Peyer's patch (tissue), 4 donors: ENCODE data around the gene MAGI2. TPM values are rescaled to one million over a fixed set of nuclear protein-coding genes. Genes with fewer than 3 reads are reported as not detected.

Experiments used
- DNase-seq, 3 donors: peaks; one replicate each; pipeline ENCODE4 v3.0.0-alpha.2; 2017 to 2019
- H3K27ac ChIP-seq, 4 donors: fragments of 200-600 bp; sonication (generic); one replicate each; pipeline ENCODE4 v1.5.1; 2016 to 2019
- H3K27me3 ChIP-seq, 2 donors: fragments of 200-600 bp; sonication (generic); one replicate each; pipeline ENCODE4 v1.5.1; 2019
- H3K36me3 ChIP-seq, 3 donors: fragments of 200-600 bp; sonication (generic); one replicate each; pipeline ENCODE4 v1.5.1; 2016 to 2019
- H3K4me1 ChIP-seq, 4 donors: fragments of 200-600 bp; sonication (generic); one replicate each; pipeline ENCODE4 v1.5.1; 2016 to 2019
- H3K4me3 ChIP-seq, 4 donors: fragments of 200-600 bp; sonication (generic); 1 replicate in 3 of 4; 2 replicates in 1 of 4; pipeline ENCODE4 v1.5.1; 2016 to 2019; ENCODE audit warnings: mild to moderate bottlenecking in 1 of 4
- H3K9me3 ChIP-seq, 4 donors: fragments of 200-600 bp; sonication (generic); one replicate each; pipeline ENCODE4 v1.5.1; 2016 to 2019; ENCODE audit warnings: mild to moderate bottlenecking in 1 of 4
- POLR2A ChIP-seq, 2 donors: fragments of 450-650 bp; IDR thresholded peaks; one replicate each; pipeline ENCODE4 v1.5.1; 2017; ENCODE audit warnings: antibody characterized with exemption in 2 of 2, mild to moderate bottlenecking in 2 of 2, moderate library complexity in 2 of 2
- total RNA-seq, 4 donors: library from RNA; depleted of rRNA; stranded (reverse); fragments of >200 nt; gene quantifications; one replicate each; pipeline ENCODE4 v1.1.0, GENCODE V29; 2016
- TF ChIP-seq, protein P1 (sequence below), 6 experiments: fragments of 450-650 bp in 4 of 6; fragments of 200-600 bp in 2 of 6; sonication (generic) in 1 of 6; IDR thresholded peaks; one replicate each; pipeline ENCODE4 v1.5.1; 2017 to 2019; ENCODE audit warnings: antibody characterized with exemption in 6 of 6, mild to moderate bottlenecking in 3 of 6, moderate library complexity in 1 of 6

MAGI2 gene
- total RNA-seq, 4 donors from 2014 or later, result 1.6 to 12.4 (median 2.8) TPM

DNA sequence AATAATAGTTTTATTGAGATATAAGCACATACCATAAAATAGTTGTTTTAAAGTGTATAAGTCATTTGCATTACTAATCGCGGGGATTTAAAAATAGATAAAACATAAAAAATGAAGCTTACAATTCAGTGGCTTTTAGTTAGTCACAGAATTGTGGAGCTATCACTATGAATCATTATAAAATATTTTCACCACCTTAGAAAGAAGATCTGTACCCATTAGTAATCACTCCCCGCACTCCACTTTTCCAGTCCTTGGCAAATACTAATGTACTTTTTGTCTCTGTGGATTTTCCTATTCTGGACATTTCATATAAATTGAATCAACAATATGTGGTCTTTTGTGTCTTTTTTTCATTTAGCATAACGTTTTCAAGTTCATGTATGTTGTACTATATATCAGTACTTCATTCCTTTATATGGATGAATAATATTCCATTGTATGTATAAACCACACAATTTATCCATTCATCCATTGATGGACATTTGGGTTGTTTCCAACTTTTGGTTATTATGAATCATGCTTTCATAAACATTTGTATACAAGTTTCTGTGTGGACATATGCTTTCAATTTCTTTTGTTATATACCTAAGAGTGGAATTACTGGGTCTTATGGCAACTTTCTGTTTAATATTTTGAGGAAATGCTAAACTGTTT is 162.5 kb downstream of the MAGI2 start:
- no peaks in the 10 kb centered on the region for H3K9me3 ChIP-seq
- H3K4me1 ChIP-seq, result no peaks in the 10 kb centered on the region
- no peak overlapping the region for H3K4me3 ChIP-seq
- no peak overlapping the region for H3K27ac ChIP-seq
- no peaks in the 10 kb centered on the region for H3K36me3 ChIP-seq
- no peak for TF ChIP-seq POLR2A (IDR thresholded peaks at IDR 0.05)
- TF ChIP-seq, protein P1, sequence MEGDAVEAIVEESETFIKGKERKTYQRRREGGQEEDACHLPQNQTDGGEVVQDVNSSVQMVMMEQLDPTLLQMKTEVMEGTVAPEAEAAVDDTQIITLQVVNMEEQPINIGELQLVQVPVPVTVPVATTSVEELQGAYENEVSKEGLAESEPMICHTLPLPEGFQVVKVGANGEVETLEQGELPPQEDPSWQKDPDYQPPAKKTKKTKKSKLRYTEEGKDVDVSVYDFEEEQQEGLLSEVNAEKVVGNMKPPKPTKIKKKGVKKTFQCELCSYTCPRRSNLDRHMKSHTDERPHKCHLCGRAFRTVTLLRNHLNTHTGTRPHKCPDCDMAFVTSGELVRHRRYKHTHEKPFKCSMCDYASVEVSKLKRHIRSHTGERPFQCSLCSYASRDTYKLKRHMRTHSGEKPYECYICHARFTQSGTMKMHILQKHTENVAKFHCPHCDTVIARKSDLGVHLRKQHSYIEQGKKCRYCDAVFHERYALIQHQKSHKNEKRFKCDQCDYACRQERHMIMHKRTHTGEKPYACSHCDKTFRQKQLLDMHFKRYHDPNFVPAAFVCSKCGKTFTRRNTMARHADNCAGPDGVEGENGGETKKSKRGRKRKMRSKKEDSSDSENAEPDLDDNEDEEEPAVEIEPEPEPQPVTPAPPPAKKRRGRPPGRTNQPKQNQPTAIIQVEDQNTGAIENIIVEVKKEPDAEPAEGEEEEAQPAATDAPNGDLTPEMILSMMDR (IDR thresholded peaks at IDR 0.05), result no peak
- no peaks in the 10 kb centered on the region for H3K27me3 ChIP-seq
- no peak for DNase-seq

DNA sequence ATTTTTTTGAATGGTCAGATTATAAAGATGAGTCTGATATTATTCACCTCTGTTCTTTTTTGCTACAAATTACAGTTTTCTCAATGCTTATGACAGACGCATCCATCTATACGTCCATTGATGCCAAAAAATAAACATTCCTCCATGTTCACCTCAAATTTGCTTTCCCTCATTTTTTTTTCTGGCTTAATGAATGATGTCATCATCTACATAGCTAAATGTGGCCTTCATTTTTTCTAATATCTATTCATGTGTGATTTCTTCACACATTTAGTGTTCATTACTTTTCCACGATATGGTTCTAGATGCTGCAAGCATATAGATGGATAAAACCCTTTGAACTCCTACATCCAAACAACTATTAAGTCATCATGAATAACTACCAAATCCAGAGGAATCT is 163.1 kb downstream of the MAGI2 start:
- no peak for DNase-seq

DNA sequence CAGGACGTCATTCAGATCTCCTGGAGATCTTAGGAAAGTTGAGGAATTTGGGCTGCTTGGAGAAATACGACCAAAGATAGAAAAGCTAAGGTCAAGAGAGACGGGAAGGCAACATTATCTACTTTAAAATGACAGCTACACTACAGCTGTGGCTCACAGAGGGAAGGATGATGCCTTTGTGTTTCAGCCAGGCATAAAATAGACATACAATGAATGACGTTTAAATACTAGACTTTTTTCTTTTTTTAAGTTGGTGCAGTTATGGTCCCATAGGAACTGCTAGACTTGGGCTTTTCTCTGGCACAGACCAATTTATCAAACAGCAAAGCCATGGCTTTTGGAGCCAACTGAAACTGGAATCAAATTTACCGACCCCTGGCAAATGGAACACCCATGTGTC is 164.8 kb downstream of the MAGI2 start:
- Histone ChIP-seq H3K27me3 (no peaks in the 10 kb centered on the region), H3K4me1 (no peaks in the 10 kb centered on the region), H3K27ac (no peak overlapping the region), H3K4me3 (no peak overlapping the region), H3K9me3 (no peaks in the 10 kb centered on the region), H3K36me3 (no peaks in the 10 kb centered on the region)
- DNase-seq, result no peak
- TF ChIP-seq POLR2A (IDR thresholded peaks at IDR 0.05), result no peak
- TF ChIP-seq, protein P1 (IDR thresholded peaks at IDR 0.05), result no peak

More for the DNA sequence above, 163.1 kb downstream of the MAGI2 start:
- no peaks in the 10 kb centered on the region for H3K4me1 ChIP-seq
- no peaks in the 10 kb centered on the region for H3K27me3 ChIP-seq
- no peak overlapping the region for H3K4me3 ChIP-seq
- no peaks in the 10 kb centered on the region for H3K36me3 ChIP-seq
- H3K27ac ChIP-seq, result no peak overlapping the region
- TF ChIP-seq, protein P1 (IDR thresholded peaks at IDR 0.05), result no peak
- TF ChIP-seq POLR2A (IDR thresholded peaks at IDR 0.05), result no peak
- no peaks in the 10 kb centered on the region for H3K9me3 ChIP-seq

DNA sequence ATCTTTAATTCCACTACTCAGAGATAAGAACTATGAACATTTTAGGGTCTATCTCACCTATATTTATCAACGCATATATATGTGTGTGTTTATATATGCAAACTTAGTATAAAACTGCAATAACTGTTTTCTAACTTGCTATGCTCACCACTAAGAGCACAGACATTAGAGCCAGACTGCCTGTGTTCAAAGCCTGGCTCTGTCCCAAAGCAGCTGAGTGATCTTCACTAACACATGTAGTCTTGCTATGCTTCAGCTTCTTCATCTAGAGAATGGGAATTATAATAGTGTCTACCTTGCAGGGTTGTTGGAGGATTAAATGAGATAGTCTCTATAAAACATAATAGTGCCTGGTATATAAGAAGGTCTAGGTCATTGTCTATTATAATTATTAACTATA is 165.5 kb downstream of the MAGI2 start:
- TF ChIP-seq, protein P1 (IDR thresholded peaks at IDR 0.05), result no peak
- TF ChIP-seq POLR2A (IDR thresholded peaks at IDR 0.05), result no peak
- H3K4me3 ChIP-seq, result no peak overlapping the region

DNA sequence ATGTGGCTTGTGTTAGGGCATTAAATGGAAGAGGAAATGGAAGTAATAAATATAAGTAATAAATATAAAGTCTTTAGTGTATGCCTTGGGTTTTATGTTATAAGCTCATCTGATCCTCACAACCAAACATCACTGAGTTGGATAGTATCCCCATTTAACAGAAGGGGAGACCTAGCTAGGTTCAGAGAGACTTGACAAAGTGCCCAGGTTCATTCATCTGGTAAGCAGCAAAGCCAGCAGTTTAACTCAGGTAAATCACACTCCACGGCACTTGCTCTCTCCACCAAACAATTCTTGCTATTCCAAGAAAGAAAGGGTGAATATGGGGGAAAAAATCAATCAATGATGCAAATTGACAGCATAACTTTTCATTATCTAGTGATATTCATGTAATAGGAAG is 167.3 kb downstream of the MAGI2 start:
- Histone ChIP-seq H3K27ac (no peak overlapping the region), H3K9me3 (no peaks in the 10 kb centered on the region), H3K36me3 (no peaks in the 10 kb centered on the region), H3K4me3 (no peak overlapping the region), H3K4me1 (no peaks in the 10 kb centered on the region), H3K27me3 (no peaks in the 10 kb centered on the region)
- no peak for DNase-seq
- no peak for TF ChIP-seq POLR2A (IDR thresholded peaks at IDR 0.05)
- TF ChIP-seq, protein P1 (IDR thresholded peaks at IDR 0.05), result no peak

More for the DNA sequence above, 165.5 kb downstream of the MAGI2 start:
- DNase-seq, result no peak
- Histone ChIP-seq H3K27ac (no peak overlapping the region), H3K9me3 (no peaks in the 10 kb centered on the region), H3K27me3 (no peaks in the 10 kb centered on the region), H3K36me3 (no peaks in the 10 kb centered on the region), H3K4me1 (no peaks in the 10 kb centered on the region)
